Esophagus squamous epithelium (tissue), 5 donors: ENCODE results near the gene GALNT15. TPM values are rescaled to one million over a fixed set of nuclear protein-coding genes. Genes with fewer than 3 reads are reported as not detected.

Source experiments
- DNase-seq: peaks from one replicate; lab custom pipeline; 2025; lab: John Stamatoyannopoulos, UW
- H3K27ac ChIP-seq, 4 donors: fragments of 200-600 bp; sonication (generic); one replicate each; pipeline ENCODE4 v1.5.1; 2016 to 2019; ENCODE audit warnings: mild to moderate bottlenecking in 1 of 4
- H3K27me3 ChIP-seq, 4 donors: fragments of 200-600 bp; sonication (generic); 1 replicate in 3 of 4; 2 replicates in 1 of 4; pipeline versions ENCODE4 v1.5.1 to v1.6.0; 2017 to 2021; ENCODE audit warnings: antibody characterized with exemption in 1 of 4
- H3K36me3 ChIP-seq, 3 donors: fragments of 200-600 bp; sonication (generic); one replicate each; pipeline ENCODE4 v1.5.1; 2016 to 2019
- H3K4me1 ChIP-seq, 3 donors: fragments of 200-600 bp; sonication (generic); one replicate each; pipeline ENCODE4 v1.5.1; 2017 to 2019
- H3K4me3 ChIP-seq, 4 donors: fragments of 200-600 bp; sonication (generic); 1 replicate in 3 of 4; 2 replicates in 1 of 4; pipeline ENCODE4 v1.5.1; 2016 to 2019; ENCODE audit warnings: mild to moderate bottlenecking in 2 of 4, moderate library complexity in 1 of 4
- H3K9me3 ChIP-seq, 3 donors: fragments of 200-600 bp; sonication (generic); one replicate each; pipeline ENCODE4 v1.5.1; 2016 to 2019
- CTCF ChIP-seq, 6 experiments: fragments of 450-650 bp in 4 of 6; fragments of 200-600 bp in 2 of 6; sonication (generic) in 2 of 6; IDR thresholded peaks; one replicate each; pipeline ENCODE4 v1.5.1; 2016 to 2019; ENCODE audit warnings: antibody characterized with exemption in 6 of 6, mild to moderate bottlenecking in 4 of 6, moderate library complexity in 4 of 6
- POLR2A ChIP-seq, 4 donors: fragments of 450-650 bp; IDR thresholded peaks; one replicate each; pipeline ENCODE4 v1.6.1; 2017; ENCODE audit warnings: antibody characterized with exemption in 4 of 4, mild to moderate bottlenecking in 4 of 4, moderate library complexity in 3 of 4
- WGBS, 2 donors: methylation state at CpG; one replicate each; pipeline ENCODE4 v1.1.5; 2018; 5-methylcytosine and 5-hydroxymethylcytosine counted together
- intact Hi-C: fragments of 100-400 bp; cut with DNase I; formaldehyde crosslinking; loops from one replicate; pipeline ENCODE4 v1.15.0; 2022
- total RNA-seq, 4 donors: library from RNA; depleted of rRNA; stranded (reverse); fragments of >200 nt; gene quantifications; one replicate each; pipeline ENCODE4 v1.1.0, GENCODE V29; 2016
- donor health status: DM: yes; HTN: yes; CAD: no.

Gene GALNT15
- total RNA-seq, 4 donors from 2014 or later = 4.6 to 117 (median 35.6) TPM

DNA sequence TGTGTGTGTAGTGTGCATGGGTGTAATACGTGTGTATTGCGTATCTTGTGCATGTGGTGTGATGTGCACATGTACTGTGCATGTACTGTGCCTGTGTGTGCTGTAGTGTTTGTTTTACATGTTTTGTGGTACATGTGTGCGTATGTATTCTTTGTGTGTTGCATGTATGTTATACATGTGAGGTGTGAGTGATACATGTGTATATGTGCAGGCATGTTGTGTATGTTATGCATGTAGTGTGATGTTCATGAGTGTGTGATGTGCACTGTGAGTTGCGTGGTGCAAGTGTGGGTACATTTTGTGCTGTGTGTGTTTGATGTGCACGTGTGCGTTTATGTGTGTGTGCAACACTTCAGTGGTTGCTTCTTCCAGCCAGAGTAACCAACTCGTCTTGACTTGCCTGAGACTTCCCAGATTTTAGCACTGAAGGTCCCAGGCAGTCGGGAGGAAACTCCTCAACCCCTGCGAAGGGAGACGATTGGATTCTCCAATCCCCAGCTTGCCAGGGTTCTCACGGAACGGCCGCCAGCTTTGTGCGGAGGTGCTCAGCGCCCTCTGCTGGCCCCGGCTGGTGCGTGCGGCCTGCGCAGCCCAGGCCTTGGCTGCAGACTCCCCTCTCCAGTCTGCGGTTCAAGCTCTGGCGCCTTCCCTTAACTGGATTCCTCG is 3.6 kb downstream of the GALNT15 start:
- Histone ChIP-seq H3K4me1 (peaks cover 0 to 55% (median 22%) of the 10 kb centered on the region in 3 donors), H3K36me3 (no peaks in the 10 kb centered on the region), H3K4me3 (peak overlapping the region in 3 of 4 donors; percentile 39 to 66 (median 46)), H3K27ac (peak overlapping the region in 3 of 4 donors; percentile 10 to 87 (median 48)), H3K27me3 (peaks cover 0 to 49% (median 0%) of the 10 kb centered on the region in 4 donors), H3K9me3 (no peaks in the 10 kb centered on the region)
- intact Hi-C loops = loop anchor here (5.0 kb wide), 2 partner anchors 64 to 131 kb away; no protein-coding TSS in a partner anchor
- TF ChIP-seq POLR2A (IDR thresholded peaks at IDR 0.05) (no peak), CTCF (IDR thresholded peaks at IDR 0.05) (peak; percentile 60 to 97 (median 94))
- no peak for DNase-seq
- 27 to 69% methylated on average over 6 to 14 of the region's 22 CpGs for WGBS, 2 donors

- no peak for DNase-seq
- H3K4me3 ChIP-seq = peak overlapping the region in 3 of 4 donors; percentile 39 to 66 (median 46)
- WGBS, 2 donors = 72% methylated on average over 3 of the region's 9 CpGs; no CpG with 5 or more reads in 1 of the 2 donors
- TF ChIP-seq POLR2A (IDR thresholded peaks at IDR 0.05) = no peak
- no peak for TF ChIP-seq CTCF (IDR thresholded peaks at IDR 0.05)
- peaks cover 0 to 48% (median 0%) of the 10 kb centered on the region in 4 donors for H3K27me3 ChIP-seq
- peaks cover 0 to 56% (median 19%) of the 10 kb centered on the region in 3 donors for H3K4me1 ChIP-seq
- intact Hi-C loops = loop anchor here (5.0 kb wide), 2 partner anchors 64 to 131 kb away; no protein-coding TSS in a partner anchor
- H3K27ac ChIP-seq = peak overlapping the region in 3 of 4 donors; percentile 10 to 87 (median 48)
- H3K9me3 ChIP-seq = no peaks in the 10 kb centered on the region
- H3K36me3 ChIP-seq = no peaks in the 10 kb centered on the region
Observed at GRCh38 chr3:16178628-16178988, 4.1 kb downstream of the GALNT15 start.

DNA sequence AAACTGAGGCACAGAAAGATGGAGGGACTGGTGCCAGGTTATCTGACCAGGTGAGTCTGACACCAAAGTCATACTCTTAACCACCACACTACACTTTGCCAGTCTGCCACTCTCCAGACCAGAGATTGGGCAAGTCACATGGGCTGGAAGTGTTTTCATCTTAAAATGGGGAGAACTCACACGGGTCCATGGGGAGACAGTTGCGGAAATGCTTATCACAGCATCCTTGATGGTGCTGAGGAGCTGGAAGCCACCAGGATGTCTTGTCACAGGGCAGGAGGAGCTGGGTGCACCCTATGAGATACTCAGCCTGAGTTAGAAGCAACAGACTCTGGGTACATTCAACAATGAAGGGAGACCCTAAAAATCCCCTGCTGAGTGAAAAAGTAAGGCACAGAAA is 4.8 kb downstream of the GALNT15 start:
- Histone ChIP-seq H3K4me1 (peaks cover 0 to 56% (median 15%) of the 10 kb centered on the region in 3 donors), H3K36me3 (no peaks in the 10 kb centered on the region), H3K9me3 (no peaks in the 10 kb centered on the region), H3K4me3 (peak overlapping the region in 2 of 4 donors; percentile 46 to 66), H3K27me3 (peaks cover 0 to 44% (median 0%) of the 10 kb centered on the region in 4 donors), H3K27ac (peak overlapping the region in 2 of 4 donors; percentile 48 to 87)
- 85 to 100% methylated on average over 1 to 2 of the region's 2 CpGs for WGBS, 2 donors
- no peak for TF ChIP-seq CTCF (IDR thresholded peaks at IDR 0.05)
- TF ChIP-seq POLR2A (IDR thresholded peaks at IDR 0.05) = no peak
- intact Hi-C loops = loop anchor here (5.0 kb wide), 2 partner anchors 63 to 132 kb away; no protein-coding TSS in a partner anchor
- no peak for DNase-seq

DNA sequence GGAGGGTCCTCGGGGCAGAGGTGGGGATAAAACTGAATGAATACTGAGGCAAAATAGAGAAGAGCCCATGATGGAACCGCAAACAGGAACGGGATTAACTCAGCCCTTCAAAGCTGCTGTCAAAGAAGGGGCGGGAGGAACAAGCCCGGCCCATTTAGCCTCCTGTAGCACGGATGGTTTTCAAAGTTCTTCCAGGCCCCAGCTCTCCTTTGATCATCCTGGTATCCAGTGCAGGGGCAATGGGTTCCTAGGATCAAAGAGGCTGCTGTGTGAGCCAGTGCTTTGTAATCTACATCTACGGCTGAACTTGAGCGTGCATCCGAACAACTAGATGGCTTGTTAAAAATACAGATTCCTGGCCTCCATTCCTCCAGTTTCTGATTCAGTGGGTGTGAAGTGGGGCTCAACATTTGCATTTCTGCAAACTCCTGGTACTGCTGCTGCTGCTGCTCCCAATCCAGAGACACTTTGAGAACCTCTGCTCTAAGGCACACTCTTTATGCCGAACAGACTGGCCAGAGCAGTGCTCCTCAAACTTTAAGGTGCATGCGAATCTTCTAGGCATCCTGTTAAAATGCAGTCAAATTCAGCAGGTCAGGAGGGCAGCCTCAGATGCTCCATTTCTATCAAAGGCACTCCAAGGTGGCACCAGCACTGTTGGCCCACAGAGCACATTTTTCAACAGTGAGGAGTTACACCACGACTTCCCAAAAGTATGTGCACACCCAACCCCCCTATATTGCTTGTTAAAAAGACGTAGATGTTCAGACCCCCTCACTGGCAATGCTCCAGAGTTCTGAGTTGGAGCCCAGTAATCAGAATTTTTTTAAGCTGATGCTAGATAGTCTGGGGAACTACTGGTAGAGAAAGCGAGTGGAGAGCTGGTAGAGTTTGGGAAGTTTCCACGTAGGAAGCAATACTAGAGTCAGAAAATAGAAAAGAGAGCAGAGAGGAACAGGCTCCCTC is 5.6 kb downstream of the GALNT15 start:
- WGBS, 2 donors = 84 to 90% methylated on average over 13 to 15 of the region's 15 CpGs
- H3K27ac ChIP-seq = peak overlapping the region in 2 of 4 donors; percentile 48 to 87
- no peaks in the 10 kb centered on the region for H3K36me3 ChIP-seq
- TF ChIP-seq CTCF (IDR thresholded peaks at IDR 0.05) = no peak
- TF ChIP-seq POLR2A (IDR thresholded peaks at IDR 0.05) = no peak
- intact Hi-C loops = loop anchor here (5.0 kb wide), 2 partner anchors 62 to 133 kb away; no protein-coding TSS in a partner anchor
- no peak for DNase-seq
- peaks cover 0 to 47% (median 0%) of the 10 kb centered on the region in 4 donors for H3K27me3 ChIP-seq
- H3K9me3 ChIP-seq = no peaks in the 10 kb centered on the region
- H3K4me3 ChIP-seq = peak overlapping the region in 2 of 4 donors; percentile 46 to 66
- H3K4me1 ChIP-seq = peaks cover 0 to 50% (median 13%) of the 10 kb centered on the region in 3 donors
